Spinal cord (tissue), 10 donors: ENCODE data around the gene TRPV6. TPM values are rescaled to one million over a fixed set of nuclear protein-coding genes. Genes with fewer than 3 reads are reported as not detected.

Experiments
- DNase-seq, 6 donors: peaks; one replicate each; pipeline versions ENCODE4 v3.0.0 to v3.0.0-alpha.2; 2013 to 2015; ENCODE audit warnings: low spot score in 6 of 6, low read depth in 4 of 6
- H3K27ac ChIP-seq: one replicate; pipeline ENCODE4 v1.5.1; 2013; ENCODE audit warnings: low read depth, low read length, control low read depth
- H3K27me3 ChIP-seq: one replicate; pipeline ENCODE4 v1.6.1; 2013; ENCODE audit warnings: low read length; ENCODE audit not compliant: control insufficient read depth, insufficient read depth
- H3K36me3 ChIP-seq: one replicate; pipeline ENCODE4 v1.6.1; 2013; ENCODE audit warnings: low read length; ENCODE audit not compliant: control insufficient read depth, insufficient read depth
- H3K4me1 ChIP-seq: one replicate; pipeline ENCODE4 v1.6.1; 2013; ENCODE audit warnings: low read length; ENCODE audit not compliant: control insufficient read depth, insufficient read depth
- H3K4me3 ChIP-seq: one replicate; pipeline ENCODE4 v1.5.1; 2013; ENCODE audit warnings: low read depth, low read length, control low read depth
- H3K9me3 ChIP-seq: one replicate; pipeline ENCODE4 v1.6.1; 2013; ENCODE audit warnings: low read length; ENCODE audit not compliant: control insufficient read depth, insufficient read depth
- WGBS: methylation state at CpG from one replicate; pipeline ENCODE4 v1.1.5; 2013; ENCODE audit warnings: missing lambda C conversion rate; ENCODE audit not compliant: insufficient coverage; 5-methylcytosine and 5-hydroxymethylcytosine counted together
- polyA plus RNA-seq, 2 donors: library from polyadenylated mRNA; unstranded; fragments of 120-200 nt; gene quantifications; one replicate each; pipeline ENCODE4 v1.2.1, GENCODE V29; 2013; ENCODE audit not compliant: insufficient read length in 2 of 2
- total RNA-seq, 2 donors: library from RNA; depleted of rRNA in 1 of 2; stranded (reverse); fragments of 120-200 nt in 1 of 2; fragments of >200 nt in 1 of 2; gene quantifications; one replicate each; pipeline versions ENCODE4 v1.2.3 to v1.2.4, GENCODE V29; 2013 to 2014
- donor health status: healthy.

Gene TRPV6
- total and polyA plus RNA-seq, 4 donors: 0.10 to 1.5 (median 0.94) TPM

DNA sequence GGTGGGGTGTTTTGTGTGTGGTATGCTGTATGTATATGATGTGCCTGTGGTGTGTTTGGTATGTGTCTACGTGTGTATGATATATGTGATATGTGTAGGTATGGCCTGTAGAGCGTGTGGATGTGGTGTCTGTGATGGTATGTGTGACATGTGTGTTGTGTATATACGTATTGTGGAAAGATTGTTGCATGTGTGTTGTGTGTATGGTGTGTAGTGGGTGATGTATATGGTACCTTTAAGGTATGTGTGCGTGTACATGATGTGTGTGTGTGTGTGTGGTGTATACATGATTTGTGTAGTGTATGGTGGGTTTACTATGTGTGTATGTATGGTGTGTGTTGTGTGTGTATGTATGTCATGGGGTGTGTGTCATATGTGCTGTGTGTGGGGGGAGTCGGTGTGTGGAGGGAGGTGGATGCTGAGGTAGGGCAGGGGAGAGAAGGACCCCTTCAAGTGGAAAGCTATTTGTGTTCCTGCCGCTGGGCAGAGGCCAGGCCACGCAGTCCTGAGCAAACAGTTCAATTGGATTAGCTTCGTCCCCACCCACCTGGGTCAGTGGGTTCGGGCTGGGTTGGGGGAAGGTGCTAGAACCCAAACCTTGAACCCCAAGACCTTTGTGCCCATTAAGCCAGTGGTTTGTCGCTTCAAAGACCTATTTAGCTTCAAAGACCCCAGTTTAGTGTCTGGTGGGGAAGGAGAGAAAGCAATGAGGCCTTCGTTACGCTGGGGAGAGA is 1.9 kb upstream of the TRPV6 start:
- WGBS: 96% methylated on average over 9 of the region's 12 CpGs
- Histone ChIP-seq H3K36me3 (no peaks in the 10 kb centered on the region), H3K4me1 (no peaks in the 10 kb centered on the region), H3K4me3 (no peak overlapping the region), H3K27ac (no peak overlapping the region), H3K27me3 (no peaks in the 10 kb centered on the region), H3K9me3 (no peaks in the 10 kb centered on the region)
- no peak for DNase-seq

DNA sequence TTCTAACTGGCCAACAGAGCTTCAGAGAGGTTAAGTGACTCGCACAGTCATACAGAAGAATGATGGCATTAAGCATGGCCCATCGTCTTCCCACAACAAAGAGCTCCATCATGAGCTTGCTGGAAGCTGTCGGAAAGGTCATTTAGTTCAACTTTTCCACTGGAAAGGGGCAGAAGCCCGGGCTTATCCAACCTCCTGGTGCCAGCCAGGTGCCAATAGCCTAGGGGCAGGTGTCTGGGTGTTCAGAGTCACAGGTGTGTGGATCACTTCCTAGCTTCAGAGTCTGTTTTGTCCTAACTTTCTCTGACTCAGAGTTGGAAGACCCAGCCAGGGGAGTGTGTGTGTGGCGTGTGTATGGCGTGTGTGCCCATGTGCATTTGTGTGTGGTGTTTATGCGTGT is 1.3 kb upstream of the TRPV6 start:
- no peak for DNase-seq
- Histone ChIP-seq H3K4me3 (no peak overlapping the region), H3K36me3 (no peaks in the 10 kb centered on the region), H3K4me1 (no peaks in the 10 kb centered on the region), H3K27me3 (no peaks in the 10 kb centered on the region), H3K9me3 (no peaks in the 10 kb centered on the region), H3K27ac (no peak overlapping the region)
- 78% methylated on average over 7 of the region's 7 CpGs for WGBS

DNA sequence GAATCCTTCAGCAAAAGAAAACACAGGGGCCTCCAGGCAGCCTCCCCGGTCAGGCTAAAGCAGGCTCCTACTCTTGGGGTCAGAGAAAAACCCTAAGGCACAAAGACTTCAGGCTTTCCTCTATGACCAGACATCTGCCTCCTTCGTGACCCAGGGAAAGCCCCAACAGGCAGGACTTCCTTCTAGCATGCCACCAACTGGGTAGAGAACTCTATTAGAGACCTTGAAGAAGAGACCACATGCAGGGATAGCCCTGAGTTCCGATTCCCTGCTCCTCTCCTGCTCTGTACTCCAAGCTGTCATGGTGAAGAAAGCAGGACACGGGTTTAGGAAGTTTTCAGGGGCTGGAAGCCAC is 1.3 kb downstream of the TRPV6 start:
- WGBS: 87% methylated on average over 3 of the region's 4 CpGs
- Histone ChIP-seq H3K4me3 (no peak overlapping the region), H3K4me1 (no peaks in the 10 kb centered on the region), H3K9me3 (no peaks in the 10 kb centered on the region), H3K36me3 (no peaks in the 10 kb centered on the region), H3K27me3 (peaks cover 2% of the 10 kb centered on the region), H3K27ac (no peak overlapping the region)
- DNase-seq: no peak

DNA sequence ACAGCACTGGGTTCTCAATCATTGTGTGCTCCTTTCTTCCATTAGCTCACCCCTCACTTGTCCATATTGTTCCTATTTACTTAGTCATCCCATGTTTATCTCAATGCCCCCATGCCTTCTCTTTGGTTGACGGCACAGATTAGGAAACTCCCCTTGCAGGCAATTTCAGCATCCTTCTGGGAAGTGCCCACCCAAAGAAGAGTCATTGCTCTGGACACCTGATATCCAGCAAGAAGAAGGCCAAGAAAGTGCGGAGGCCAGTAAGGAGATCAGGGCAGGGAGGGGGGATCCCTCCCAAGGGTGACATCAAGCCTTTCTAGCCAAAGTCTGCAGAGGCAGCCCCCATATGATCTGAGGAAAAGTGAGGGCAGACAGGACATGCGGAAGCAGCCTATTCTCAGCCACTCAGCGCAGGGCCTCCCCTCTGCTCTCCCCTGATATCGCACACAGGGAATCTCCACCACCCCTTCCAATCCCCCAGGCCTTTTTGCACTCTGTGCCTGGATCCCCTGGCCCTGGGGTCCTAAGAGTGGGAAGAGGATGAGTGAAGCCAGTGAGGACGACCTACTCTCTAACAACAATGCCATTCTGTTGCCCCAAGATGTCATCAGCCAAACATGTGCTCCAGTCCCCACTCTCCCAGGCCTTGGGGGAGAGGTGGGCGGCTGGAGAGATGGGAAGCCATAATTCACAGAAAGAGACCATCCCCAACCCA is 1.8 kb downstream of the TRPV6 start:
- Histone ChIP-seq H3K27me3 (peaks cover 2% of the 10 kb centered on the region), H3K4me1 (no peaks in the 10 kb centered on the region), H3K36me3 (no peaks in the 10 kb centered on the region), H3K4me3 (no peak overlapping the region), H3K9me3 (no peaks in the 10 kb centered on the region), H3K27ac (no peak overlapping the region)
- 89% methylated on average over 4 of the region's 7 CpGs for WGBS
- no peak for DNase-seq

DNA sequence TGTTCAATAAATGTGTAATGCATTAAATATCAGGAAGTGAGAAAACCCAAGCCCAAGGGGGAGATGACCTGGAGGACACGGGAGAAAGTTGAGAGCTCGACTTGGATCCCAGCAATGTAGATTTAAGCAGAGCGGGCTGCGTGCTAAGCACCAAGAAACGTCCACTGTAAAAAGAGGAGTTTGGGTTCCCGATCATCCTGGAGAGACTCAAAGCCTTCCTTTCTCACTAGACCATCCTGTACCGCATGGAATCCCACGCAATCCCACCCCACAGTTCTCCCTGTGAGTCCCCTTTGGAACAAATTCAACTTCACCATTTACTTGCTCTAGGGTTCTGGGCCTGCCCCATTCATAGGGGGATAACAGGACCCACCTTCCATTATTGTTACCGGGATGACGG is 2.4 kb downstream of the TRPV6 start:
- WGBS: 90% methylated on average over 7 of the region's 10 CpGs
- no peaks in the 10 kb centered on the region for H3K4me1 ChIP-seq
- H3K36me3 ChIP-seq: no peaks in the 10 kb centered on the region
- H3K27me3 ChIP-seq: peaks cover 2% of the 10 kb centered on the region
- H3K4me3 ChIP-seq: no peak overlapping the region
- H3K9me3 ChIP-seq: no peaks in the 10 kb centered on the region
- DNase-seq: no peak
- H3K27ac ChIP-seq: no peak overlapping the region

DNA sequence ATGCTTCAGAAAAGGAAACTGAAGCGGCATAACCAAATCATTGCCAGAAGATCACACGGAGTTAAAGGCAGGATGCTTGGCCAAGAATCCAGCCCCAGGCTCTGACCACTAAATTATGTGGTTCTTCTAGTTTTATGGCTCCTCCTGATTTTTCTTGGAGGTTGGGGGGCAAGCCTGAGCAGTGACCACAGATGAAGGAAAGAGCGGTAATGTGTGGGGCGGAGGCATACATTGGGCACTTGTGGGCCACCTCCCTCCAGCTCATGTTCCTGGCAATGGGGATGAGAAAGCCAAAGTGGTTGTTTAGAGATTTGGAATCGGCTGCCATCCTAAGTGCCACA is 3.2 kb downstream of the TRPV6 start:
- H3K27me3 ChIP-seq: peaks cover 2% of the 10 kb centered on the region
- no peak overlapping the region for H3K4me3 ChIP-seq
- no peak for DNase-seq
- no peaks in the 10 kb centered on the region for H3K36me3 ChIP-seq
- H3K9me3 ChIP-seq: no peaks in the 10 kb centered on the region
- no peak overlapping the region for H3K27ac ChIP-seq
- no peaks in the 10 kb centered on the region for H3K4me1 ChIP-seq
- 90% methylated on average over 3 of the region's 5 CpGs for WGBS

DNA sequence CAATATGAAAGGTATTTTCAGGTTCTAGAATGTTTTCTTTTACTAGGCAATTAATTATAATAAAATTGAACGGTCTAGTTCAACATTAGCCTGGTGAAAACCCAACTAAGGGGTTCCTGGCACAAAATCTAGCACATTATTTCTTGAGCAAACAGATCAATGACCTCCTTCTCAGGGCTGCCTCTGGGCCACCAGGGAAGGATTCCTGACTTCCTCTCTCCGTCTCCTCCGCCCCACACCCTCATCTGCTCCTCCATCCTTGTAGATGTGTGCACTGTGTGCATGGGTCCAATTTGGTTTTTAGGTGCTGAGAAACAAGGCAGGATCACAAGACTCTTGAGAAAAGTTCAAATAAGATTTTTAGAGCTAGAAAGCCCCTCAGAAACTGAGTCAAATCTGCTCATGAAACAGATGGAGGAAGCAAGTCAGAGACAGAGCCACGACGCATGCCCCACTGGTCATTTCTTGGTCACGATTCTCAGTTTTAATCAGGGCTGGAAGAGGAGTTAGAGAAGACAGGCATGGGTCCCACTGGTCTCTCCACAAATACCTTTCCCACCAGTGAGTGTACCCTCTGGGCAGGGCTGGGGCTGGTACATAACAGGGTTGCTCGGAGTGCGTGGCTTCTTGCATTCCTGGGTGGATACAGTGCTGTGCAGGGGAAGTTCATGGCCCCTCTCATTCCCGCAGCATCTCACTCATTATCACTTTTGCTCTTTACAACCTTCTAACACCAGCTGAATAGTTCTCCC is 3.8 kb downstream of the TRPV6 start:
- 93% methylated on average over 3 of the region's 9 CpGs for WGBS
- Histone ChIP-seq H3K27ac (no peak overlapping the region), H3K9me3 (no peaks in the 10 kb centered on the region), H3K4me3 (no peak overlapping the region), H3K36me3 (no peaks in the 10 kb centered on the region), H3K4me1 (no peaks in the 10 kb centered on the region), H3K27me3 (peaks cover 2% of the 10 kb centered on the region)
- DNase-seq: no peak

DNA sequence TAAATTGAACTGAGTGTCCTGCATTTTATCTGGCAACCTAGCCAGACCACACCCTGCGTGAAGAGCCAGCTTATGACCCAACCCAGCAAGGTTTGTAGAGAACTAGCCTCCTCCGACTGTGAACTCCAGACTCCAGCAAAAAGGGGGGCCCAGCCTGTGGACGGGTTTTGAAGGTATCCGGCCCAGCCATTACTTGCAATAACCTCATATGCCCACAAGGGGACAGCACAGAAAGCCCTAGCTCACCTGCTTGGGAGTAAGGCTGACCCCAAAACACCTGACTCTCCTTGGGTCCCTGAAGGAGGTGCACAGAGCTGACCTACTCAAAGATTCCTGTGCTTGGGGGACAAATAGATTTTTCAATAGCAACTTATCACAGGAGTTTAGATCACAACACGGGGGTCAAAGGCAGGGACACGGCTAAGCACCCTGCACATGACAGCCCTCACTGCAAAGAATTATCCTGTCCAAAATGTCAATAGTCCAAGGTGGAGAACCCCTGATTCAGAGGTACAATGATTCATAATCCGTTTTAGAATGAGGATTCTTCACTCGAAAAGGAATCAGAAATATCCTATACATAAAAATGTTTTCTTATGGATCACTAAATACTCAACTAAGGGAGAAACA is 4.6 kb downstream of the TRPV6 start:
- Histone ChIP-seq H3K4me3 (no peak overlapping the region), H3K27ac (no peak overlapping the region), H3K27me3 (peaks cover 2% of the 10 kb centered on the region), H3K9me3 (no peaks in the 10 kb centered on the region), H3K4me1 (no peaks in the 10 kb centered on the region), H3K36me3 (no peaks in the 10 kb centered on the region)
- WGBS: 33% methylated on average over 5 of the region's 8 CpGs
- DNase-seq: peak in 1 of 6 donors; percentile 15

DNA sequence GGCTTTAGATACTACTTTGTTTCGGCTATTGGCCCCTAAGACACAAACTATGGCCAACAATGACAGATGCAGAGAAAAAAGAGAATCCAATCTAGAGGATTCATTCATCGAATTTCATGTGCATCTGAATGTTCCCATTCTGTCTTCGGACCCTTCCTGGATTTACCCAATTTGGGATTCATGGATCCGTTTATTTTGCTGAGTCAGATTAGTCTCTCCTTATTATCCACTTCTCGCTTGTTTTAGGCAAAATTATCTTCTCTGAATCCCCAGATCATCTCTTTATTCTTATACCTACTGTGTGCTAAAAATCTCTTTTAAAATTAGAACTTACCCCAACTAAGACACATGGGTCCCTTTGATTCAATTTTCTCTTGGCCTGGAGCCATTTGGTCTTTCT is 6.5 kb downstream of the TRPV6 start:
- WGBS: 91% methylated on average over 4 of the region's 5 CpGs

More for the DNA sequence above, 6.5 kb downstream of the TRPV6 start:
- H3K4me3 ChIP-seq: no peak overlapping the region
- DNase-seq: no peak
- H3K27ac ChIP-seq: no peak overlapping the region
- H3K36me3 ChIP-seq: no peaks in the 10 kb centered on the region
- peaks cover 2% of the 10 kb centered on the region for H3K27me3 ChIP-seq
- H3K4me1 ChIP-seq: no peaks in the 10 kb centered on the region
- H3K9me3 ChIP-seq: no peaks in the 10 kb centered on the region
